ENCODE measurements around the gene NMRK1. TPM values are rescaled to one million over a fixed set of nuclear protein-coding genes. Genes with fewer than 3 reads are reported as not detected.
A peak's percentile ranks its signal among the peaks of the same experiment; 100 is the strongest.

NMRK1 gene
- total RNA-seq, 3 donors from 2014 or later, result 14.0 to 27.2 (median 19.0) TPM

DNA sequence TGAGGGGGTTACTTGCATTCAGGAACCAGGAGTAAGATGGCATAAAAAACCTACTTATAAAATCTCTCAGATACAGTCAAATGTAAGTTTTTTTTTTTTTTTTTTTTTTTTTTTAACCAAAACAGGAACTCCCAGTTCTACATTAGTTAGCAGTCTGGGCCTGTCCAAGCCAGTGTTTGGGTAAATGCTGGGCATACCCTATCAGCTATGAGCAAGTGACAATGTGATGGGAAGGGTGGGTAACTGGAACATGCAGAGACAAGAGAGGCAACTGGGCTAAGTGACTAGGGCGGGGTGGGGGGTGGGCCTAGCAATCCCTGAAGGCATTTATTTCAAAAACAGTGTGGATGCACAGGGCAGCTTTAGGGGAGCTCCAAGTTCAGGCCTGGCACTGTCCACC is 2.3 kb downstream of the NMRK1 start:
- intact Hi-C loops (cut with DNase I, micrococcal nuclease), result loop anchor here in 1 of 2 donors (10.0 kb wide), 1 partner anchor 61 kb away; the partner anchor contains the start of gene CARNMT1
- TF ChIP-seq, protein P1, sequence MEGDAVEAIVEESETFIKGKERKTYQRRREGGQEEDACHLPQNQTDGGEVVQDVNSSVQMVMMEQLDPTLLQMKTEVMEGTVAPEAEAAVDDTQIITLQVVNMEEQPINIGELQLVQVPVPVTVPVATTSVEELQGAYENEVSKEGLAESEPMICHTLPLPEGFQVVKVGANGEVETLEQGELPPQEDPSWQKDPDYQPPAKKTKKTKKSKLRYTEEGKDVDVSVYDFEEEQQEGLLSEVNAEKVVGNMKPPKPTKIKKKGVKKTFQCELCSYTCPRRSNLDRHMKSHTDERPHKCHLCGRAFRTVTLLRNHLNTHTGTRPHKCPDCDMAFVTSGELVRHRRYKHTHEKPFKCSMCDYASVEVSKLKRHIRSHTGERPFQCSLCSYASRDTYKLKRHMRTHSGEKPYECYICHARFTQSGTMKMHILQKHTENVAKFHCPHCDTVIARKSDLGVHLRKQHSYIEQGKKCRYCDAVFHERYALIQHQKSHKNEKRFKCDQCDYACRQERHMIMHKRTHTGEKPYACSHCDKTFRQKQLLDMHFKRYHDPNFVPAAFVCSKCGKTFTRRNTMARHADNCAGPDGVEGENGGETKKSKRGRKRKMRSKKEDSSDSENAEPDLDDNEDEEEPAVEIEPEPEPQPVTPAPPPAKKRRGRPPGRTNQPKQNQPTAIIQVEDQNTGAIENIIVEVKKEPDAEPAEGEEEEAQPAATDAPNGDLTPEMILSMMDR (IDR thresholded peaks at IDR 0.05), result no peak
- no peaks in the 10 kb centered on the region for H3K9me3 ChIP-seq
- no peaks in the 10 kb centered on the region for H3K36me3 ChIP-seq (ENCODE audit: low read depth)
- DNase-seq, result no peak
- H3K4me3 ChIP-seq, result no peak overlapping the region
- ATAC-seq, result no peak
- H3K4me1 ChIP-seq (ENCODE audit: low read depth), result peaks cover 27% of the 10 kb centered on the region

DNA sequence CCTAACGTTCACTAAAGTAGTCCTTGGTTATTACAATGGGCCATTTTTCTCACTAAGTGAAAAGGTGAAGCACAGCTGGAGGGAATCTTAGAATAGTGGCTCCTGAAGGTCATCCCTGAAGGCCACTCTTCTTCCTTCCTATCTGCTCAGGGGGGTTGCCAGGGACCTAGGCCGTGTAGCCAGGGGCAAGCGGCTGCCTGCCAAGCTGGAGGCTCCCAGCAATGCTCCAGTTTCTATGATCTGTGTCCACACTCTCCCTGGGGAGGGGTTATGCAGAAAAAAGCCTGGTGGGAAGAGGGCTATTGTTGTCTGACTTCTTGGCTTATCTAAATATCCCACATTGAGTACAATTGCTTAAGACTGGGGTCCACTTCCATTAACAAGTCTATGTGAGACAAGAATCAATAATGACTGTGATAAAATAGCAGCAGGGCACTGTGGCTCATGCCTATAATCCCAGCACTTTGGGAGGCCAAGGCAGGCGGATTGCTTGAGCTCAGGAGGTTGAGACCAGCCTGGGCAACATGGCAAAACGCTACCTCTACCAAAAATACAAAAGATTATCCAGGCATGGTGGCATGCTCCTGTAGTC is 3.8 kb downstream of the NMRK1 start:
- TF ChIP-seq, protein P1 (IDR thresholded peaks at IDR 0.05), result no peak
- no peaks in the 10 kb centered on the region for H3K36me3 ChIP-seq (ENCODE audit: low read depth)
- H3K4me3 ChIP-seq, result no peak overlapping the region
- H3K9me3 ChIP-seq, result no peaks in the 10 kb centered on the region
- ATAC-seq, result no peak
- peaks cover 18% of the 10 kb centered on the region for H3K4me1 ChIP-seq (ENCODE audit: low read depth)
- DNase-seq, result no peak
- intact Hi-C loops (cut with DNase I, micrococcal nuclease), result loop anchor here in 1 of 2 donors (10.0 kb wide), 1 partner anchor 59 kb away; the partner anchor contains the start of gene CARNMT1

DNA sequence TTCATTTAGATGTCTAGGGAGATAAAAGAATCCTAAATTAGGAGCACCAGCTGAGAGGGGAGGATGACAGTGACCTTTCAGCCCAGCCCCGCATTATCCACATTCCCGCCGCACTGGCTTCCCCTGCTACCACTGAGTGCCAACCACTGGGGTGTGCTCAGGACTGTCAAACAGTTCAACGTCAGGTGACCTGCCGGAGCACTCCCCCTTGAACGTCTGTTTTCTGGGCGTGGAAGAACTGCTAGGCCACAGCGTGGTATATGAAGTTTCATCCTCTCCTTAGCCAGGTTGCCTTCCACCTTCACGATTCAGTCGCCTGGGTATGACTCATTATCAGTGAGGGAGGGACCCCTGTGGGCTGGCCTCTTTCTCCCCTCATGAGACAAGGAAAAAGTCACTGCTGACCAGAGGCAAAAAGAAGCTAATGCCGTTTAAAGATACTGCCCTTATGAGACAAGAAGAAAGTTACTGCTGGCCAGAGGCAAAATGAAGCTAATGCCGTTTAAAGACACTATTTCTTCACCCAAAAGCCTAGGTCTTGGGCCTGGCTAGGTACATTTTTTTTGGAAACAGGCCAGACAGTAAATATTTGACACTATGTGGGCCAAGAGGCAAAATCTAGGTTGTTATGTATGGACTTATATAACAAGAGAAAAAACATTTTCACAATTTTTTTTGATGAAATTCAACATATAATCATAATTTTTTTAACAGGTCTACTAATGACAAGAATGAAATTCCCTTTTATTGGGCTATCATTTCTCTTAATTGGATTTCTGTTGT is 4.6 kb downstream of the NMRK1 start:
- ATAC-seq (peak; percentile 58), DNase-seq (peak; percentile 67 to 77 (median 73))
- Histone ChIP-seq H3K4me3 (no peak overlapping the region), H3K4me1 (ENCODE audit: low read depth) (peaks cover 18% of the 10 kb centered on the region), H3K9me3 (no peaks in the 10 kb centered on the region), H3K36me3 (ENCODE audit: low read depth) (no peaks in the 10 kb centered on the region)
- intact Hi-C loops (cut with DNase I, micrococcal nuclease), result loop anchor here in 1 of 2 donors (10.0 kb wide), 1 partner anchor 59 kb away; the partner anchor contains the start of gene CARNMT1
- TF ChIP-seq, protein P1 (IDR thresholded peaks at IDR 0.05), result no peak

DNA sequence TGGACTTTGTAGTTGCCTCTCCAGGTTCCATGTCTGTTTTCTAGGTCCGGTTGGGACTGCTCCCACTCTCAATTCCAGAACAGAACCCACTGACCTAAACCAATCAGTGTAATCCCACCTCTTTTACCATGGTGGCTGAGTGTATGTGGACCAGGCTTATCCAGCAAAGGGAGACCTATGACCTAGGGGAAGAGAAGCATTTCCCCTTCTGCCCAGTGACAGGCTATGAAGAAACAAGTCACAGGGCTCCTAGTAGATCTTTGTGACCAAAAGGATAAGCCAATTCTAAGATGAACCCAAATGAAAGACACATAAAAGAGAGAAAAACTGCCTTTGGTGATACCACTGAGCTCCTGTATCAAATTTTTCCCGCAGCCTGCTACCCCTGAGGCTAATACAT is 6.3 kb downstream of the NMRK1 start:
- Histone ChIP-seq H3K4me1 (ENCODE audit: low read depth) (peaks cover 14% of the 10 kb centered on the region), H3K36me3 (ENCODE audit: low read depth) (no peaks in the 10 kb centered on the region), H3K9me3 (no peaks in the 10 kb centered on the region), H3K4me3 (no peak overlapping the region)
- intact Hi-C loops (cut with DNase I, micrococcal nuclease), result loop anchor here in 1 of 2 donors (10.0 kb wide), 1 partner anchor 57 kb away; the partner anchor contains the start of gene CARNMT1
- ATAC-seq (no peak), DNase-seq (no peak)
- TF ChIP-seq, protein P1 (IDR thresholded peaks at IDR 0.05), result no peak

DNA sequence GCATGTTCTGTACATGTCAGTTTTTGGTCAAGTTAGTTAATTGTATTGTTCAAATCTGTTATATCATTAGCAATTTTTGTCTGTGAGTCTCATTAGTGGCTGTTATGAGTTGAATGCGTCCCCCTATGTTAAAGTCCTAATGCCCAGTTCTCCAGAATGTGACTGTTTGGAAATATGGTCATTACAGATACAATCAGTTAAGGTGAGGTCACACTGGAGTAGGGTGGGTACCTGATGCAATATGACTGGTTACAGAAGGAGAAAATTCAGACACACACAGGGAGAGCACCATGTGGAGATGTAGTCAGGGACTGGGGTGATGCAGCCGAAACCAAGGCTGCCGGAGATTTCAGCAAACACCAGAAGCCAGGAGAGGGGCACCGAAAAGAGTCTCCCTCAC is 15.1 kb downstream of the NMRK1 start:
- DNase-seq (no peak), ATAC-seq (no peak)
- no peaks in the 10 kb centered on the region for H3K4me1 ChIP-seq (ENCODE audit: low read depth)
- no peaks in the 10 kb centered on the region for H3K36me3 ChIP-seq (ENCODE audit: low read depth)
- TF ChIP-seq, protein P1 (IDR thresholded peaks at IDR 0.05), result no peak
- no peaks in the 10 kb centered on the region for H3K9me3 ChIP-seq
- H3K4me3 ChIP-seq, result no peak overlapping the region
- intact Hi-C loops (cut with DNase I, micrococcal nuclease), result loop anchor here (10.0 kb wide), 2 partner anchors 48 to 118 kb away; partner anchors contain the start of genes C9orf40 (in 1 of the 2) and CARNMT1 (in 1 of the 2)
